Stomach (tissue), 9 donors: Measurements from ENCODE around the gene SPATA2. TPM values are rescaled to one million over a fixed set of nuclear protein-coding genes. Genes with fewer than 3 reads are reported as not detected.
"Not testable (repeated sequence)": the region's sequence is repeated elsewhere in the genome, so short reads cannot be mapped to it uniquely, and the experiment has no call there.

ENCODE experiments used
- DNase-seq, 2 donors: peaks; one replicate each; pipeline versions ENCODE4 v3.0.0 to v3.0.0-alpha.2; 2013 to 2019
- H3K27ac ChIP-seq, 5 donors: fragments of 200-600 bp in 4 of 5; sonication (generic) in 4 of 5; one replicate each; pipeline ENCODE4 v1.5.1; 2013 to 2019; ENCODE audit warnings: mild to moderate bottlenecking in 1 of 5, moderate library complexity in 1 of 5
- H3K27me3 ChIP-seq, 3 donors: fragments of 200-600 bp; sonication (generic); one replicate each; pipeline ENCODE4 v1.5.1; 2017 to 2019; ENCODE audit warnings: mixed run types in 1 of 3
- H3K36me3 ChIP-seq, 4 donors: fragments of 200-600 bp; sonication (generic); 1 replicate in 3 of 4; 2 replicates in 1 of 4; pipeline ENCODE4 v1.5.1; 2016 to 2019
- H3K4me1 ChIP-seq, 4 donors: fragments of 200-600 bp; sonication (generic); one replicate each; pipeline ENCODE4 v1.5.1; 2016 to 2019
- H3K4me3 ChIP-seq, 4 donors: fragments of 200-600 bp; sonication (generic) in 3 of 4; one replicate each; pipeline ENCODE4 v1.5.1; 2016 to 2019; ENCODE audit warnings: mild to moderate bottlenecking in 1 of 4
- H3K9me3 ChIP-seq, 4 donors: fragments of 200-600 bp; sonication (generic); one replicate each; pipeline ENCODE4 v1.5.1; 2016 to 2019
- CTCF ChIP-seq, 7 experiments: fragments of 450-650 bp in 4 of 7; fragments of 200-600 bp in 3 of 7; sonication (generic) in 3 of 7; IDR thresholded peaks; one replicate each; pipeline ENCODE4 v1.5.1; 2016 to 2019; ENCODE audit warnings: antibody characterized with exemption in 7 of 7, control low read depth in 2 of 7, mild to moderate bottlenecking in 1 of 7
- EP300 ChIP-seq: sonication (generic); formaldehyde crosslinking; IDR thresholded peaks from one replicate; pipeline ENCODE4 v1.6.1; 2017; ENCODE audit warnings: antibody characterized with exemption
- POLR2A ChIP-seq, 4 donors: fragments of 450-650 bp; IDR thresholded peaks; one replicate each; pipeline ENCODE4 v1.6.1; 2016; ENCODE audit warnings: antibody characterized with exemption in 4 of 4, control low read depth in 2 of 4, mild to moderate bottlenecking in 1 of 4, moderate library complexity in 1 of 4
- POLR2AphosphoS5 ChIP-seq, 3 donors: sonication (generic); formaldehyde crosslinking; IDR thresholded peaks; one replicate each; pipeline ENCODE4 v1.6.1; 2016; ENCODE audit warnings: antibody characterized with exemption in 3 of 3
- WGBS, 5 donors: extraction: QIAGEN DNeasy Blood & Tissue Kit in 3 of 5; methylation state at CpG; one replicate each; pipeline versions ENCODE4 v1.1.5 to v1.1.7; 2013 to 2018; 5-methylcytosine and 5-hydroxymethylcytosine counted together
- intact Hi-C: fragments of 100-400 bp; cut with DNase I; formaldehyde crosslinking; loops from one replicate; pipeline ENCODE4 v1.15.1; 2023; ENCODE audit warnings: low total_unique reads
- polyA plus RNA-seq, 3 donors: library from polyadenylated mRNA; stranded (reverse); fragments of 200-250 nt; gene quantifications; one replicate each; pipeline ENCODE4 v1.2.3, GENCODE V29; 2013
- total RNA-seq, 5 donors: library from RNA; depleted of rRNA; stranded (reverse); fragments of >200 nt; gene quantifications; one replicate each; pipeline versions ENCODE4 v1.1.0 to v1.2.3, GENCODE V29; 2014 to 2016
- donor health status: healthy with polysubstance abuse.
- donor health status: Bipolar disorder and iron deficiency.
- donor health status: healthy.

Gene SPATA2
- total and polyA plus RNA-seq, 8 donors, result 2.6 to 14.3 (median 6.4) TPM

- intact Hi-C loops, result no loop called here
- TF ChIP-seq EP300 (no peak), POLR2AphosphoS5 (IDR thresholded peaks at IDR 0.05) (no peak), CTCF (IDR thresholded peaks at IDR 0.05) (no peak), POLR2A (IDR thresholded peaks at IDR 0.05) (no peak)
- 33 to 62% (median 55%) methylated on average over 5 of the region's 5 CpGs for WGBS, 5 donors
- Histone ChIP-seq H3K27ac (peak overlapping the region in 3 of 5 donors; percentile 40 to 47 (median 47)), H3K4me3 (no peak overlapping the region), H3K27me3 (no peaks in the 10 kb centered on the region), H3K36me3 (peaks cover 26 to 40% (median 33%) of the 10 kb centered on the region in 4 donors), H3K4me1 (peaks cover 0 to 24% (median 17%) of the 10 kb centered on the region in 4 donors), H3K9me3 (no peaks in the 10 kb centered on the region)
- DNase-seq, result peak in 1 of 2 donors; percentile 76
Observed at GRCh38 chr20:49901588-49901987, 13.7 kb downstream of the SPATA2 start.

GRCh38 chr20:49899541-49900383, 15.6 kb downstream of the SPATA2 start:
- H3K36me3 ChIP-seq, result peaks cover 7 to 21% (median 15%) of the 10 kb centered on the region in 4 donors
- intact Hi-C loops, result no loop called here
- no peaks in the 10 kb centered on the region for H3K27me3 ChIP-seq
- H3K9me3 ChIP-seq, result no peaks in the 10 kb centered on the region
- 44 to 56% (median 50%) methylated on average over 10 of the region's 10 CpGs for WGBS, 5 donors
- DNase-seq, result no peak
- peak in 1 of 3 donors; percentile 21 for TF ChIP-seq POLR2AphosphoS5 (IDR thresholded peaks at IDR 0.05)
- TF ChIP-seq EP300, result no peak
- no peak for TF ChIP-seq CTCF (IDR thresholded peaks at IDR 0.05)
- peaks cover 0 to 34% (median 17%) of the 10 kb centered on the region in 4 donors for H3K4me1 ChIP-seq
- peak overlapping the region in 3 of 5 donors; percentile 20 to 64 (median 41) for H3K27ac ChIP-seq
- H3K4me3 ChIP-seq, result no peak overlapping the region

- Histone ChIP-seq H3K36me3 (no peaks in the 10 kb centered on the region), H3K27me3 (no peaks in the 10 kb centered on the region), H3K4me3 (no peak overlapping the region), H3K4me1 (peaks cover 12 to 62% (median 29%) of the 10 kb centered on the region in 4 donors), H3K9me3 (no peaks in the 10 kb centered on the region), H3K27ac (no peak overlapping the region)
- TF ChIP-seq POLR2AphosphoS5 (IDR thresholded peaks at IDR 0.05) (no peak), POLR2A (IDR thresholded peaks at IDR 0.05) (no peak), EP300 (no peak), CTCF (IDR thresholded peaks at IDR 0.05) (no peak)
- DNase-seq, result no peak
- intact Hi-C loops, result no loop called here
- WGBS, 5 donors, result 77 to 97% (median 88%) methylated on average over 6 of the region's 6 CpGs
Observed at GRCh38 chr20:49896204-49896603, 19.1 kb downstream of the SPATA2 start.

- Histone ChIP-seq H3K27ac (peak overlapping the region in 1 of 5 donors; percentile 18), H3K4me1 (peaks cover 18 to 65% (median 34%) of the 10 kb centered on the region in 4 donors)
- DNase-seq, H3K27me3 ChIP-seq, H3K36me3 ChIP-seq, H3K4me3 ChIP-seq, H3K9me3 ChIP-seq, intact Hi-C loops: not testable (repeated sequence)
- 72 to 95% (median 89%) methylated on average over 7 of the region's 7 CpGs for WGBS, 5 donors
Observed at GRCh38 chr20:49895474-49896093, 19.7 kb downstream of the SPATA2 start.
